Measurements from ENCODE around the gene SNX18. TPM values are rescaled to one million over a fixed set of nuclear protein-coding genes. Genes with fewer than 3 reads are reported as not detected.

Gene SNX18
- total RNA-seq, 2 donors from 2014 or later = 174 to 269 TPM

GRCh38 chr5:54540286-54540685 is 22.7 kb downstream of the SNX18 start:
- H3K4me1 ChIP-seq (ENCODE audit: control insufficient read depth in 1 of 2, low read depth in 2 of 2) = peaks cover 58 to 79% of the 10 kb centered on the region in 2 donors

DNA sequence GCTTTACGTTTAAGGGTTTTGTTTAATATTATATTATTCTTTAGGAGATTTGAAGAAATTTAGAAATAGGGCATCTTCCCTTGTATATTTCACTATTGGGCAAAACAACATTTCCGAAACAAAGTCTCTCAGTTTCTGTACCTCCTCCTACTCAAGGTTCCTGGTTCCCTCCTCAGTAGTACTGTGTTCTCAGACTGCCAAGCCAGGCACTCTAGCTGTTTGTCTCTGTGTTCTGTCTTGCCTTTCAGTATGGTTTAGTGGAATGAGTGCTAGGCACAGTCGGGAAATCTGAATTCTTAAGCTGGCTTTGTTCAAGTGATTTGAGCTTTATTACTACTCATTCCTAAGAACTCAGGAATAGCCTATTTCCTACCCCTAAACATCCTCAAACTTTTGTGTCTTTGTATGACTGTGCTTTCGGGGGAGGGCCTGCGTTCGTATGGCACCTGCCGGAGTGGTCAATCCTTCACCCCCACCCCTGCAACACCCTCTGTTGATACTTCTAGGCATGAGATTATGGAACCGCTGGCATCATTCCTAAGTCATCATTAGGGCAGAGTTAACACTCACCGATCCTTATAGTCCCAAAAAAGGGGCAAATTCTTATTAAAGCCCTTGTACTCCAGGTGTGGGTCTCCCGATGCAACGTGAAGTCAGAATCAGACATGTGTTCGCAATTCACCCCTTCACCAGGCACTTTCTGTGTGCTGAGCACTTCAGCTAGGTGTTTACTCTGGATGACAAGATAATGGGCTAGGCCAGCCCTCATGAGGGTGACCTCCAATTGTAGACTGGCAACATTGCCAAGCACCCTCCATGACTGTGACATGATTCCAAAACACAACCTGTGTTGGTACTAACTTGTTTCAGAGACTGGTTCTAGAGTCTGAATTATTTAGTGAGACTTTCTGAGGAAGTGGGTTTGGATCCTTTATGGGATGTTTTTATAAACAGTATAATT is 24.5 kb downstream of the SNX18 start:
- peak overlapping the region; percentile 36 for H3K4me3 ChIP-seq
- ATAC-seq (ENCODE audit: insufficient number of reproducible peaks, low FRiP score, low read depth) (no peak), DNase-seq (ENCODE audit: low spot score) (no peak)
- TF ChIP-seq CTCF (IDR thresholded peaks at IDR 0.05) = no peak
- H3K36me3 ChIP-seq = no peaks in the 10 kb centered on the region
- peak overlapping the region; percentile 28 to 33 for H3K27ac ChIP-seq
- H3K27me3 ChIP-seq (replicated peaks; ENCODE audit: insufficient read depth) = no peaks in the 10 kb centered on the region
- peaks cover 47 to 86% of the 10 kb centered on the region in 2 donors for H3K4me1 ChIP-seq (ENCODE audit: control insufficient read depth in 1 of 2, low read depth in 2 of 2)
- H3K9me3 ChIP-seq = no peaks in the 10 kb centered on the region

More at GRCh38 chr5:54540286-54540685, 22.7 kb downstream of the SNX18 start:
- no peak overlapping the region for H3K27ac ChIP-seq
- H3K27me3 ChIP-seq (replicated peaks; ENCODE audit: insufficient read depth) = no peaks in the 10 kb centered on the region
- no peaks in the 10 kb centered on the region for H3K36me3 ChIP-seq
- H3K9me3 ChIP-seq = no peaks in the 10 kb centered on the region
- no peak overlapping the region for H3K4me3 ChIP-seq
- DNase-seq (ENCODE audit: low spot score) (no peak), ATAC-seq (ENCODE audit: insufficient number of reproducible peaks, low FRiP score, low read depth) (no peak)
- TF ChIP-seq CTCF (IDR thresholded peaks at IDR 0.05) = no peak

GRCh38 chr5:54544044-54544443 is 26.5 kb downstream of the SNX18 start:
- Histone ChIP-seq H3K27me3 (replicated peaks; ENCODE audit: insufficient read depth) (no peaks in the 10 kb centered on the region), H3K27ac (no peak overlapping the region), H3K36me3 (no peaks in the 10 kb centered on the region), H3K9me3 (no peaks in the 10 kb centered on the region), H3K4me1 (ENCODE audit: control insufficient read depth in 1 of 2, low read depth in 2 of 2) (peaks cover 41 to 86% of the 10 kb centered on the region in 2 donors), H3K4me3 (no peak overlapping the region)
- TF ChIP-seq CTCF (IDR thresholded peaks at IDR 0.05) = no peak
- ATAC-seq (ENCODE audit: insufficient number of reproducible peaks, low FRiP score, low read depth) (no peak), DNase-seq (ENCODE audit: low spot score) (no peak)

- ATAC-seq (ENCODE audit: insufficient number of reproducible peaks, low FRiP score, low read depth) (no peak), DNase-seq (ENCODE audit: low spot score) (no peak)
- no peaks in the 10 kb centered on the region for H3K27me3 ChIP-seq (replicated peaks; ENCODE audit: insufficient read depth)
- peaks cover 27 to 80% of the 10 kb centered on the region in 2 donors for H3K4me1 ChIP-seq (ENCODE audit: control insufficient read depth in 1 of 2, low read depth in 2 of 2)
- H3K4me3 ChIP-seq = no peak overlapping the region
- no peak for TF ChIP-seq CTCF (IDR thresholded peaks at IDR 0.05)
- H3K27ac ChIP-seq = no peak overlapping the region
- H3K9me3 ChIP-seq = no peaks in the 10 kb centered on the region
- no peaks in the 10 kb centered on the region for H3K36me3 ChIP-seq
Observed at GRCh38 chr5:54545796-54546195, 28.2 kb downstream of the SNX18 start.

GRCh38 chr5:54547711-54548250 is 30.2 kb downstream of the SNX18 start:
- H3K4me1 ChIP-seq (ENCODE audit: control insufficient read depth in 1 of 2, low read depth in 2 of 2) = peaks cover 14 to 60% of the 10 kb centered on the region in 2 donors
- no peak overlapping the region for H3K4me3 ChIP-seq
- H3K9me3 ChIP-seq = no peaks in the 10 kb centered on the region
- peaks cover 9% of the 10 kb centered on the region for H3K36me3 ChIP-seq
- no peaks in the 10 kb centered on the region for H3K27me3 ChIP-seq (replicated peaks; ENCODE audit: insufficient read depth)
- no peak for TF ChIP-seq CTCF (IDR thresholded peaks at IDR 0.05)
- ATAC-seq (ENCODE audit: insufficient number of reproducible peaks, low FRiP score, low read depth) (no peak), DNase-seq (ENCODE audit: low spot score) (no peak)
- H3K27ac ChIP-seq = peak overlapping the region in 1 of 2 donors; percentile 1
